Measurements from ENCODE around the gene GAST. TPM values are rescaled to one million over a fixed set of nuclear protein-coding genes. Genes with fewer than 3 reads are reported as not detected.

The GAST gene
- total RNA-seq (2021; ENCODE audit: unreplicated experiment) (not detected), Bru-seq, nascent RNA (percentile 20 among the genes with signal in this experiment), BruChase-seq, experiment 1, labeled RNA remaining after a 6-hour chase (not detected), BruChase-seq, experiment 2, labeled RNA remaining after a 2-hour chase (not detected)
- polyA plus RNA-seq (2012): 0.21 TPM in 1 of 2 replicates, not detected in the other
- long read RNA-seq: 0 reads

- intact Hi-C loops (cut with micrococcal nuclease): no loop called here
- Histone ChIP-seq H4K20me1 (ENCODE audit: insufficient read depth) (no peaks in the 10 kb centered on the region), H3K27ac (ENCODE audit: low read depth, low read length) (no peak within 1 kb of the TSS), H3K4me3 (replicated peaks in 1 of 2; ENCODE audit: low read depth in 1 of 2, low read length in 2 of 2) (no peak within 1 kb of the TSS), H2AFZ (ENCODE audit: low read depth, low read length, poor library complexity, severe bottlenecking) (no peak within 1 kb of the TSS), H3K4me2 (ENCODE audit: low read length) (no peak within 1 kb of the TSS), H3K27me3 (ENCODE audit: insufficient read depth, low read length) (no peaks in the 10 kb centered on the region), H3K9ac (ENCODE audit: low read length) (no peak within 1 kb of the TSS), H3K9me2 (ENCODE audit: insufficient read depth) (no peaks in the 10 kb centered on the region), H3K9me3 (ENCODE audit: control insufficient read depth in 1 of 2, insufficient read depth in 1 of 2, low read depth in 1 of 2, low read length in 2 of 2) (no peaks in the 10 kb centered on the region), H3K4me1 (ENCODE audit: control insufficient read depth in 1 of 2, insufficient read depth in 2 of 2, low read length in 2 of 2) (peaks cover 0 to 6% of the 10 kb centered on the region in 2 experiments; a peak in 2 of 4 replicates), H3K36me3 (ENCODE audit: control insufficient read depth in 1 of 2, insufficient read depth in 2 of 2, low read length in 2 of 2) (no peaks in the 10 kb centered on the region), H3K79me2 (ENCODE audit: insufficient read depth, low read length) (no peaks in the 10 kb centered on the region)
- ChIA-PET RAD21 (ENCODE audit: low non-redundant PET in 1 of 2, low total read pairs in 2 of 2, uncharacterized antibody in 2 of 2, unreplicated experiment in 2 of 2) (no interaction called here), POLR2A (interaction anchor here (1.1 kb wide), 1 partner anchor 23 kb away, joined by 3 read pairs; the partner anchor contains the start of gene EIF1), CTCF (interaction anchor here (1.6 kb wide), 1 partner anchor 16 kb away, joined by 5 read pairs; no protein-coding TSS in a partner anchor)
- no peak for ATAC-seq
- no TSS peak for BruUV-seq (replicated peaks)
- no peak for TF ChIP-seq ZBTB33 (IDR thresholded peaks at IDR 0.05; ENCODE audit: extremely low read depth, insufficient replicate concordance, low read length)
- no peak for TF ChIP-seq SIN3A (IDR thresholded peaks at IDR 0.05; ENCODE audit: low read depth)
- TF ChIP-seq JUND (IDR thresholded peaks at IDR 0.05): no peak
- TF ChIP-seq ZFX (IDR thresholded peaks at IDR 0.05): no peak
- DNase-seq (ENCODE audit: low read depth, low spot score): no peak
Observed at GRCh38 chr17:41711669-41712400, at the start of gene GAST. TSS of gene GAST (plus strand) at chr17:41712331. CDS start at chr17:41715437, 3,106 bp downstream.

Measured in HCT116 (cell line).